Uterus (tissue), 4 donors: ENCODE data around the gene OR2T6. TPM values are rescaled to one million over a fixed set of nuclear protein-coding genes. Genes with fewer than 3 reads are reported as not detected.
"Not testable (repeated sequence)": the region's sequence is repeated elsewhere in the genome, so short reads cannot be mapped to it uniquely, and the experiment has no call there.

Source experiments
- DNase-seq, 2 donors: peaks; one replicate each; pipeline ENCODE4 v3.0.0-alpha.2; 2019 to 2020
- H3K27ac ChIP-seq, 2 donors: fragments of 200-600 bp; sonication (generic); 1 replicate in 1 of 2; 2 replicates in 1 of 2; pipeline ENCODE4 v1.5.1; 2016 to 2018
- H3K27me3 ChIP-seq, 2 donors: fragments of 200-600 bp; sonication (generic); one replicate each; pipeline ENCODE4 v1.5.1; 2018 to 2019; ENCODE audit warnings: control low read depth in 1 of 2
- H3K36me3 ChIP-seq, 2 donors: fragments of 200-600 bp; sonication (generic); one replicate each; pipeline ENCODE4 v1.5.1; 2019; ENCODE audit warnings: control low read depth in 1 of 2
- H3K4me1 ChIP-seq, 2 donors: fragments of 200-600 bp; sonication (generic); one replicate each; pipeline ENCODE4 v1.5.1; 2018 to 2019; ENCODE audit warnings: control low read depth in 1 of 2
- H3K4me3 ChIP-seq, 2 donors: fragments of 200-600 bp; sonication (generic); 1 replicate in 1 of 2; 2 replicates in 1 of 2; pipeline ENCODE4 v1.5.1; 2018 to 2019; ENCODE audit warnings: mild to moderate bottlenecking in 1 of 2
- H3K9me3 ChIP-seq, 2 donors: fragments of 200-600 bp; sonication (generic); one replicate each; pipeline ENCODE4 v1.5.1; 2019; ENCODE audit warnings: control low read depth in 1 of 2
- POLR2A ChIP-seq, 2 donors: fragments of 450-650 bp; IDR thresholded peaks; one replicate each; pipeline ENCODE4 v1.6.1; 2016; ENCODE audit warnings: antibody characterized with exemption in 2 of 2, mild to moderate bottlenecking in 1 of 2, moderate library complexity in 1 of 2
- intact Hi-C: fragments of 100-400 bp; cut with DNase I; formaldehyde crosslinking; loops from one replicate; pipeline ENCODE4 v1.15.1; 2023; ENCODE audit warnings: low total_unique reads
- total RNA-seq, 4 donors: library from RNA; depleted of rRNA in 3 of 4; stranded (reverse); fragments of >200 nt in 3 of 4; gene quantifications; one replicate each; pipeline versions ENCODE4 v1.1.0 to v1.2.4, GENCODE V29; 2014 to 2023
- TF ChIP-seq, protein P1 (sequence below), 4 experiments: fragments of 200-600 bp in 2 of 4; fragments of 450-650 bp in 2 of 4; sonication (generic) in 2 of 4; IDR thresholded peaks; one replicate each; pipeline ENCODE4 v1.5.1; 2016 to 2019; ENCODE audit warnings: antibody characterized with exemption in 4 of 4, mild to moderate bottlenecking in 2 of 4, moderate library complexity in 1 of 4
- donor health status: DM: yes; HTN: yes; CAD: no.

The OR2T6 gene
- total RNA-seq, 4 donors from 2014 or later = not detected

DNA sequence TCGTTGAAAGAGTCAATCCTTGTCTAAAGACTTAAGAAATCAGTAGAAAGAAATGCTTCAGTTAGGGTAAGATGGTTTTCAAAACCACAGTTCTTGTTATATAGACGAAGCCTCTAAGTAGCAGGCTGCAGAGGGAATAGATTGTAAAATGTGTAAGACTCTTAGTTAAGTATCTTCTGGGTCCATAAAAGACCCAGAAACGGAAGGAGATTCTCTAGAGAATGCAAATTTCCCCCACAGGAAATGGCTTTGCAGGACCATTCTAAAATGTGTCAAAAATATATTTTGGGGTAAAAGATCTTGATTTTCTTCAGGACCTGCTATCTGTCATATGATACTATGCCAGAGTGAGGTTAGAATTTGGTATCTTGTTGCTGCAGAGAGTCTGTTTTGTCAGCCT, 40.7 kb downstream of the OR2T6 start:
- H3K4me3 ChIP-seq = no peak overlapping the region
- no peaks in the 10 kb centered on the region for H3K27me3 ChIP-seq
- H3K36me3 ChIP-seq = no peaks in the 10 kb centered on the region
- TF ChIP-seq POLR2A (IDR thresholded peaks at IDR 0.05) = no peak
- TF ChIP-seq, protein P1, sequence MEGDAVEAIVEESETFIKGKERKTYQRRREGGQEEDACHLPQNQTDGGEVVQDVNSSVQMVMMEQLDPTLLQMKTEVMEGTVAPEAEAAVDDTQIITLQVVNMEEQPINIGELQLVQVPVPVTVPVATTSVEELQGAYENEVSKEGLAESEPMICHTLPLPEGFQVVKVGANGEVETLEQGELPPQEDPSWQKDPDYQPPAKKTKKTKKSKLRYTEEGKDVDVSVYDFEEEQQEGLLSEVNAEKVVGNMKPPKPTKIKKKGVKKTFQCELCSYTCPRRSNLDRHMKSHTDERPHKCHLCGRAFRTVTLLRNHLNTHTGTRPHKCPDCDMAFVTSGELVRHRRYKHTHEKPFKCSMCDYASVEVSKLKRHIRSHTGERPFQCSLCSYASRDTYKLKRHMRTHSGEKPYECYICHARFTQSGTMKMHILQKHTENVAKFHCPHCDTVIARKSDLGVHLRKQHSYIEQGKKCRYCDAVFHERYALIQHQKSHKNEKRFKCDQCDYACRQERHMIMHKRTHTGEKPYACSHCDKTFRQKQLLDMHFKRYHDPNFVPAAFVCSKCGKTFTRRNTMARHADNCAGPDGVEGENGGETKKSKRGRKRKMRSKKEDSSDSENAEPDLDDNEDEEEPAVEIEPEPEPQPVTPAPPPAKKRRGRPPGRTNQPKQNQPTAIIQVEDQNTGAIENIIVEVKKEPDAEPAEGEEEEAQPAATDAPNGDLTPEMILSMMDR (IDR thresholded peaks at IDR 0.05) = no peak
- no peaks in the 10 kb centered on the region for H3K4me1 ChIP-seq
- intact Hi-C loops = no loop called here
- no peaks in the 10 kb centered on the region for H3K9me3 ChIP-seq
- no peak for DNase-seq
- H3K27ac ChIP-seq = no peak overlapping the region

DNA sequence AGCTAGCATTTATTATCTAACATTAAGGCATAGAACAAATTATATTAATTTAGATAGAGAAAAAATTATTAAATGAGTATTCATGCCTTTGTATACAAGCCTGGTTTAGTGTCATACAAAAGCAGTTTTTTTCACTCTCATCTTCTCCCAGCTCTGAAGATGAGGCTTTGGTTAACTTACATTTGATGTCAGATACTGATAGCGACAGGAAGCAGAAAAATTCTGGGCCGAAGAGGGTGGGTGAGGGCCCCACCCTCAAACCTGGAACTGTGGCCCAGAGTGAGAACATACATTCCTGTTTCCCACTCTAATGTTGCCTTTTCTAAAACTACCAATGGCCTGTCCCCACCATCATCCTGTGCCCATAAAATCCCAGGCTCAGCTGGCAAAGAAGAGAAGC, 42.3 kb downstream of the OR2T6 start:
- H3K9me3 ChIP-seq = no peaks in the 10 kb centered on the region
- TF ChIP-seq, protein P1 (IDR thresholded peaks at IDR 0.05) = no peak
- intact Hi-C loops = no loop called here
- no peaks in the 10 kb centered on the region for H3K4me1 ChIP-seq
- no peaks in the 10 kb centered on the region for H3K36me3 ChIP-seq
- no peak overlapping the region for H3K27ac ChIP-seq
- DNase-seq = no peak
- no peak overlapping the region for H3K4me3 ChIP-seq
- no peaks in the 10 kb centered on the region for H3K27me3 ChIP-seq

DNA sequence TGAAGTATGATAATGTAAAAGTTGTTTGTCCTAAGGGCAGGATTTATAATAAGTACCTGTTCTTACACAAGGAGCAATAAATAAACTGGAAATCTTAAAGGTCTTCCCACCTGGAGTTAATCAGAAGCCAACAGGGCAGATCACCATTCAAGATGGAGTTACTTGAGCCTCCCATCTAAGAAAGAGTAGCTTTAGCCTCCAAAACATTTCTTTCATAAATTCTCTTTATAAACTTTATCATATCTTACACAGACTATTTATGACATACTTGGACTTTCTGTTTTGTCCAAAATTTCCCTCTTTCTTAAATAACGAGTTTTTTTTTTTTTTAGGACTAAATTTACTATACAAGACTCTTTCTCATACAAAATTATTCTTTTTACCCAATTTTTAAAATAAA, 45.8 kb downstream of the OR2T6 start:
- intact Hi-C loops = no loop called here
- no peaks in the 10 kb centered on the region for H3K4me1 ChIP-seq
- no peaks in the 10 kb centered on the region for H3K9me3 ChIP-seq
- no peaks in the 10 kb centered on the region for H3K36me3 ChIP-seq
- H3K27me3 ChIP-seq = no peaks in the 10 kb centered on the region
- TF ChIP-seq, protein P1 (IDR thresholded peaks at IDR 0.05) = no peak
- TF ChIP-seq POLR2A (IDR thresholded peaks at IDR 0.05) = no peak
- DNase-seq = no peak
- no peak overlapping the region for H3K27ac ChIP-seq
- H3K4me3 ChIP-seq = no peak overlapping the region

DNA sequence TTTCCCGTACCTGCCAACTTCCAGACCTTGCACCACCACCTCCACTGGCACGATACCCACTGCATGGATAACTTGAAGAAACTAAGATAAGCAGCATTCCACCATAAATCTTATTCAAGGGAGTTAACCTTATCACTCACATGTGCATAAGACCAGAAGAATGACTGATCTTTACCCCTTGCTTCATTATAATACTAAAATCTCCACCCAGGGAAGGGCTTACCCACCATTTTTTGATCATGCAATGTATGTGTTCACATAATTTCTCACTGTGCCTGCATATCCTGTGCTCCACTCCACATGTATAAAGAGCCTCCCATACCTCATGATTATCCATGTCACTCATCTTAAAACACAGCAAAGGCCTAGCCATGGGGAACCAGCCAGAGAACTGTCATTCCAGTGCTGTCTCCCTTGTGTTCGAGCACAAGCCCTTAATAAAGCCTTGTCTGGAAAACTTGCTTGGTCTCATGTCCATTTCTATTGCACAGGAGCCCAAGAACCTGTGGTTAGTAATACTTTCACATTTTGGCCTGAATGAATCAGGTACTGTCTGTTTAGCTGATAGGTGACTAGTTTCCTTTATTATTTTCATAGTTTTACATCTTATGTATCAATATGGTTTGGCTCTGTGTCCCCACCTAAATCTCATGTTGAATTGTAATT, 52.1 kb downstream of the OR2T6 start:
- DNase-seq, H3K27ac ChIP-seq, H3K4me3 ChIP-seq, H3K27me3 ChIP-seq, H3K9me3 ChIP-seq, intact Hi-C loops, H3K4me1 ChIP-seq, H3K36me3 ChIP-seq: not testable (repeated sequence)

DNA sequence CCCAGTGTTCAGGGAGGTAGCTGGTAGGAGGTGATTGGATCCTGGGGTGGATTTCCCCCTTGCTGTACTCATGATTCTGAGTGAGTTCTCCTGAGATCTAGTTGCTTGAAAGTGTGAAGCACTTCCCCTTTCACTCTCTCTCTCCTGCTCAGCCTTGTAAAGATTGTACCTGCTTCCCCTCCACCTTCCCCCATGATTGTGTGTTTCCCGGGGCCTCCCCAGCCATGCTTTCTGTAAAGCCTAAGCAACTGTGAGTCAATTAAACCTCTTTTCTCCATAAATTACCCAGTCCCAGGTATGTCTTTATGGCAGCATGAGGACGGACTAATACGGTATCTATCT, 52.6 kb downstream of the OR2T6 start:
- H3K4me3 ChIP-seq, H3K27ac ChIP-seq, DNase-seq, H3K9me3 ChIP-seq, H3K4me1 ChIP-seq, intact Hi-C loops, H3K36me3 ChIP-seq, H3K27me3 ChIP-seq: not testable (repeated sequence)

DNA sequence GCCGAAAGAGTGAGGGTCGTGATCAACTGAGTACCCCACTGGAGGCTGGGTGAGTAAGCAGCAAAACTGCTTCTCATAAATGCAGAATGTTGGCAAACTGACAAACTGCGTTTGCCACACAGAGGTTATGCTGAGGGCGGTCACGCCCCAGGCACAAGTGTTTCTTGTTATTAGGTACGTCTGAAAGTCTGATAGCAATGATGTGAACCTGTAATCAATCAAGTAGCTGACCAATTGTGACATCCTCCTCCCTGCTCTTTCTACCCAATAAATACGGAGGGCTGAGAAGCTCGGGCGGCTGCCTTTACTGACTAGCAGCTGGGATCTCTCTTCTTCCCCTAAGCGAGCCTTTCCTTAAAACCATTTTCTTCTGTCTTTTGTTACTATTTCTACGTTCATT, 56.1 kb downstream of the OR2T6 start:
- DNase-seq = not testable (repeated sequence)

DNA sequence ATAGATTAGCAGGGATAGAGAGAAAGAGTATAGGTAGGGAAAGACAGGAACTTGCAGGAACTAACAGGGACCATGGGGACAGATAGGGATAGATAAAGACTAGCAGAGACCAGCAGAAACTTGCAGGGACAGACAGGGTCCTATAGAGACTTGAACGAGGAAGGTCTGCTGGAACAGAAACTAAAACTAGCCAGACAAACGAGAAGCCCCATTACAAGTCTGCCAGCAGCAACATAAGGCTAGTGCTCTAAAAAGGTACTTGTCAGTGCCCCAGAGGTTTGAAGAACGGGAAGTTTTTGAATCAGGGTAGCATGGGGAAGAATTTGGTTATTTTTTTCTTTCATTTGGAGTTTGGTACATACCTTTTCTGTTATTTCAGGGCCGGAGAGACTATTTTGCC, 56.7 kb downstream of the OR2T6 start:
- DNase-seq, H3K36me3 ChIP-seq, H3K4me3 ChIP-seq, intact Hi-C loops, H3K27ac ChIP-seq, H3K9me3 ChIP-seq, H3K27me3 ChIP-seq, H3K4me1 ChIP-seq: not testable (repeated sequence)

More for the DNA sequence above, 56.1 kb downstream of the OR2T6 start:
- H3K27me3 ChIP-seq, H3K36me3 ChIP-seq, H3K4me3 ChIP-seq, intact Hi-C loops, H3K9me3 ChIP-seq, H3K27ac ChIP-seq, H3K4me1 ChIP-seq: not testable (repeated sequence)

DNA sequence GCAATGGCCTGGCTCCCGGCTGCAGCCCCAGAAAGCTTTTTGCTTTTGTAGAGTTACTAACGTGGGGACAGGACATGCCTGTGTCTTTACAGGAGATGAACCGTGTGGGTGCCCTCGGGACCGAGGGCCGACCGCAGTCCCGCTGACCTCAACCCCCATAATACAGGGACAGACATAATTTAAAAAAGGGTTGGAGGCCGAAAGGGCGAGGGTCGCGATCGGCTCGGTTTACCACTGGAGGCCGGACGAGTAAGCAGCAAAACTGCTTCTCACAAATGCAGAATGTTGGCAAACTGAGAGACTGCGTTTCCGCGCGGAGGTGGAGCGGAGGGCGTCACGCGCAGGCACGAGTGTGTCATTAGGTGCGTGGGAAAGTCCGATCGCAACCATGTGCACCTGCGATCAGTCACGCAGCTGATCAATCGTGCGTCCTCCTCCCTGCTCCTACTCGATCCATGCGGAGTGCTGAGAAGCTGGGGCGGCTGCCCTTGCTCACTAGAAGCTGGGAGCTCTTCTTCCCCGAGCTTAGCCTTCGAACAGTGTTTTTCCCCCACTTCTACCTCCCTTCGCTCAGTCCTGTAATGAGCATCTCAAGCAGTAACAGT, 58.4 kb downstream of the OR2T6 start:
- H3K27me3 ChIP-seq, DNase-seq, intact Hi-C loops, H3K27ac ChIP-seq, H3K36me3 ChIP-seq, H3K4me1 ChIP-seq, H3K4me3 ChIP-seq, H3K9me3 ChIP-seq: not testable (repeated sequence)

DNA sequence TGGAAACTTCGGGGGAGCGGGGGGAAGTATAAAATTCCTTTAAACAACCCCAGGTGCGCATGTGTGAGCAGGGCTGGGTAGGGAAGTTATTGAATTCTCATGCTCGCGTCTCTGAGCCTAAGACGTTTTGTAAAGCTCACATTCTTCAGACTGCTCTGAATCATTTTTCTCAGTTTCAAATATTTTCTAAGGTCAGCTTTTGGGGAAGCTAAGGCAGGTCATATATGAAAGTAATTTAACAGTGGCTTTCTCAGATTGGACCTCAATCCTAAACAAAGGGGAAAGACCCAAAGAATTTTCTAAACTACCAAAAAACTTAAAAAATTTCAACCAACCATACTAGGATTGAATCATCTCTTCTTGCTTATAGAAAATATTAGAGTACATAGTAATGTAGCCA, 59.4 kb downstream of the OR2T6 start:
- intact Hi-C loops, H3K36me3 ChIP-seq, H3K4me1 ChIP-seq, H3K27ac ChIP-seq, H3K27me3 ChIP-seq, DNase-seq, H3K4me3 ChIP-seq, H3K9me3 ChIP-seq: not testable (repeated sequence)

DNA sequence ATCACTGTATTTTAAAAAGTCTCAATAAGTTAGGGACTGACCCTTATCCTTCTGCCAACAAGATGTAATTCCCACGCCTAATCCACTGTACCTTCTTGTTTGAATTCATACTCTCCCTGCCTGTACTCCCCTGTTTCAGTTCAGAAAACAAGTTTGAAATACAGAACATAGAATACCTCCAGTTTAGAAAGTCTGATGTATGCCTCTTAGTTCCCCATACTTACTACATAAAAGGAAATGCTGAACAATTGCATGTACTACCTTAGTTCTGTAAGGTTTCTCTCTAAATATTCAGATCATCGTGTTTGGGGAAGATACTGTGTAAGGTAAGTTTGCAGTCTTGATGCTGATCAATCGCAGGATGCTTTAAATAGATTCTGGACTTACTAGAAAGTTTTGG, 60.8 kb downstream of the OR2T6 start:
- H3K9me3 ChIP-seq, intact Hi-C loops, H3K4me1 ChIP-seq, H3K4me3 ChIP-seq, H3K36me3 ChIP-seq, H3K27ac ChIP-seq, DNase-seq, H3K27me3 ChIP-seq: not testable (repeated sequence)

DNA sequence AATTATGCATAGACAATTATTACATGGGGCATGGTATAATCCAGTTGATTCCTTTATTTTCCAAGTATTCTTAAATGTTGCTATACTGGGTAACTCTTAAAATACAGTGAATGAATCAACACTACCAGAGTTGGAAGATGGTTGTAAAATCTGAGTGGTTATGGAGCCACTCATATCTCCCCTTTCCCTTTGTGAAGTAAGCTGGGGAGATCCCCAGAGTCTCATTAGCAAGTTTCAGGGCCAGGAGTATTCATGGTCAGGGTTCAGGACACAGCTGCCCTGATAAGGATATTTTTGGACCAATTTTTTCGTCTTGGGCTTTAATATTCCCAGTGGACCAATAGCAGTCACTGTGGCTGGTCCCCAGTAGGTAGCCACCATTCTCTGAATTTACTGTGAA, 63.1 kb downstream of the OR2T6 start:
- H3K4me3 ChIP-seq, DNase-seq, H3K27ac ChIP-seq, intact Hi-C loops, H3K9me3 ChIP-seq, H3K4me1 ChIP-seq, H3K36me3 ChIP-seq, H3K27me3 ChIP-seq: not testable (repeated sequence)
